ENCODE results near the gene VWDE. TPM values are rescaled to one million over a fixed set of nuclear protein-coding genes. Genes with fewer than 3 reads are reported as not detected.

Gene VWDE
- total and polyA plus RNA-seq, 10 of the 15 experiments (the other 5 are each of a cell fraction or from before 2014, with no cell fraction given) = 0.74 to 2.1 (median 1.3) TPM

GRCh38 chr7:12386313-12386740, 17.3 kb downstream of the VWDE start:
- Histone ChIP-seq H3K27ac (ENCODE audit: control insufficient read depth, insufficient read depth) (no peak overlapping the region), H2AFZ (ENCODE audit: control insufficient read depth, low read depth, low read length) (no peak overlapping the region), H3K9ac (ENCODE audit: control insufficient read depth, insufficient read depth, low read length) (no peak overlapping the region), H3K4me2 (ENCODE audit: control insufficient read depth, insufficient read depth) (no peak overlapping the region), H3K79me2 (ENCODE audit: control insufficient read depth, insufficient read depth, low read length) (no peaks in the 10 kb centered on the region), H4K20me1 (ENCODE audit: control insufficient read depth, insufficient read depth) (no peaks in the 10 kb centered on the region), H3K9me3 (replicated peaks; ENCODE audit: control insufficient read depth, insufficient read depth, low read length) (no peaks in the 10 kb centered on the region), H3K36me3 (ENCODE audit: control insufficient read depth in 2 of 2, insufficient read depth in 2 of 2, low read length in 1 of 2) (no peaks in the 10 kb centered on the region), H3K27me3 (replicated peaks in 1 of 2; ENCODE audit: control insufficient read depth in 2 of 2, insufficient read depth in 2 of 2, low read length in 1 of 2) (no peaks in the 10 kb centered on the region), H3K4me1 (ENCODE audit: control insufficient read depth, insufficient read depth, low read length) (no peaks in the 10 kb centered on the region), H3K4me3 (no peak overlapping the region)
- DNase-seq (ENCODE audit: low read depth, low spot score) (no peak), ATAC-seq (no peak), FAIRE-seq (no peak)
- BruUV-seq (replicated peaks) = no TSS peak
- ChIA-PET POLR2A (no interaction called here), RAD21 (ENCODE audit: unreplicated experiment) (no interaction called here), SMC1A (ENCODE audit: uncharacterized antibody, unreplicated experiment) (no interaction called here), CTCF (no interaction called here)
- TF ChIP-seq SREBF1 (IDR thresholded peaks at IDR 0.05; ENCODE audit: low read length) (no peak), BHLHE40 (IDR thresholded peaks at IDR 0.05; ENCODE audit: borderline replicate concordance in 1 of 2, low read depth in 2 of 2, low read length in 1 of 2) (no peak)
- 72% methylated on average over 5 of the region's 5 CpGs for WGBS (ENCODE audit: insufficient coverage, insufficient replicate concordance, low lambda C conversion rate, missing lambda C conversion rate)
- intact Hi-C loops (cut with micrococcal nuclease; ENCODE audit: unreplicated experiment) (no loop called here), in situ Hi-C loops (cut with MboI) (no loop called here)

DNA sequence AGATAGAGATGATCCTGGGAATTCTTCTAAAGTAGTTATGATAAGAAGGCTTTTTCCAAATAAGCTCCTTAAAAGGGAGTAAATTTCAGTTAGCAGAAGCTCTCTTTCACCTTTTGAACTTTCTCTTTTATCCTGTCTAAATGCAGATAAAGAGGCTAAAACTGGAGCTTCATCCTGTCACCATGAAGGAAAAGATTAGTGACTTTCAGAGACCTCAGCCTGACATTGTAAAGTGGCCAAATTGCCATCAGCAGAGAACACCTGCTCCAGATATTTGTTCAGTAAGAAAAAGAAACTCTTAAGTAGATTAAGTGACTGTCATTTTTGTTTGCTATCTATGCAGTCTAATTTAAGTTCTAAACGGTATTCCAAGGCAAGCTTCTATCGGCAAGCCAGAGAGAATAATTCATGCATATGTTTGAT, 18.3 kb downstream of the VWDE start:
- intact Hi-C loops (cut with micrococcal nuclease; ENCODE audit: unreplicated experiment) = no loop called here
- Histone ChIP-seq H3K27me3 (replicated peaks in 1 of 2; ENCODE audit: control insufficient read depth in 2 of 2, insufficient read depth in 2 of 2, low read length in 1 of 2) (no peaks in the 10 kb centered on the region), H3K4me3 (no peak overlapping the region), H3K79me2 (ENCODE audit: control insufficient read depth, insufficient read depth, low read length) (no peaks in the 10 kb centered on the region), H4K20me1 (ENCODE audit: control insufficient read depth, insufficient read depth) (no peaks in the 10 kb centered on the region), H3K9me3 (replicated peaks; ENCODE audit: control insufficient read depth, insufficient read depth, low read length) (no peaks in the 10 kb centered on the region), H3K36me3 (ENCODE audit: control insufficient read depth in 2 of 2, insufficient read depth in 2 of 2, low read length in 1 of 2) (no peaks in the 10 kb centered on the region), H3K4me1 (ENCODE audit: control insufficient read depth, insufficient read depth, low read length) (no peaks in the 10 kb centered on the region), H3K4me2 (ENCODE audit: control insufficient read depth, insufficient read depth) (no peak overlapping the region), H3K27ac (ENCODE audit: control insufficient read depth, insufficient read depth) (no peak overlapping the region), H3K9ac (ENCODE audit: control insufficient read depth, insufficient read depth, low read length) (no peak overlapping the region), H2AFZ (ENCODE audit: control insufficient read depth, low read depth, low read length) (no peak overlapping the region)
- ATAC-seq (no peak), FAIRE-seq (no peak), DNase-seq (ENCODE audit: low read depth, low spot score) (no peak)
- in situ Hi-C loops (cut with MboI) = no loop called here
- ChIA-PET RAD21 (ENCODE audit: unreplicated experiment) (no interaction called here), POLR2A (no interaction called here), SMC1A (ENCODE audit: uncharacterized antibody, unreplicated experiment) (no interaction called here), CTCF (no interaction called here)
- BruUV-seq (replicated peaks) = no TSS peak
- 50% methylated on average over 2 of the region's 2 CpGs for WGBS (ENCODE audit: insufficient coverage, insufficient replicate concordance, low lambda C conversion rate, missing lambda C conversion rate)
- TF ChIP-seq POLR2A (IDR thresholded peaks at IDR 0.05; ENCODE audit: low read depth, low read length) (no peak), IKZF2 (IDR thresholded peaks at IDR 0.05) (no peak), YBX1 (IDR thresholded peaks at IDR 0.05) (no peak), CEBPB (IDR thresholded peaks at IDR 0.05; ENCODE audit: borderline replicate concordance in 1 of 2, low read depth in 2 of 2, low read length in 2 of 2) (no peak), HDGF (IDR thresholded peaks at IDR 0.05) (no peak), SPI1 (IDR thresholded peaks at IDR 0.05; ENCODE audit: borderline replicate concordance, insufficient read depth, low read depth, low read length) (no peak), FOXM1 (IDR thresholded peaks at IDR 0.05; ENCODE audit: low read depth, low read length) (no peak), ZBTB11 (CRISPR knock-in tag; IDR thresholded peaks at IDR 0.05) (no peak), CBX3 (IDR thresholded peaks at IDR 0.05; ENCODE audit: borderline replicate concordance, low read depth) (no peak), ATF3 (IDR thresholded peaks at IDR 0.05; ENCODE audit: borderline replicate concordance, extremely low read depth, low read depth, low read length) (no peak)

Data from GM12878 (cell line).